Prostate gland (tissue), 2 donors: ENCODE data around the gene VAV3. TPM values are rescaled to one million over a fixed set of nuclear protein-coding genes. Genes with fewer than 3 reads are reported as not detected.

Experiments
- DNase-seq: peaks from one replicate; pipeline ENCODE4 v3.0.0-alpha.2; 2019; ENCODE audit warnings: low spot score
- H3K27ac ChIP-seq, 2 donors: fragments of 200-600 bp; sonication (generic); 2 replicates each; pipeline ENCODE4 v1.5.1; 2017 to 2019
- H3K27me3 ChIP-seq: fragments of 200-600 bp; sonication (generic); replicated peaks from 2 replicates; pipeline ENCODE4 v1.5.1; 2019; ENCODE audit not compliant: insufficient read depth
- H3K36me3 ChIP-seq, 2 donors: fragments of 200-600 bp; sonication (generic); 1 replicate in 1 of 2; 2 replicates in 1 of 2; pipeline versions ENCODE4 v1.5.1 to v1.8.1; 2017 to 2019
- H3K4me1 ChIP-seq: fragments of 200-600 bp; sonication (generic); replicated peaks from 2 replicates; pipeline ENCODE4 v1.5.1; 2019
- H3K4me3 ChIP-seq, 2 donors: fragments of 200-600 bp; sonication (generic); 2 replicates each; pipeline ENCODE4 v1.5.1; 2017 to 2019
- H3K9me3 ChIP-seq: fragments of 200-600 bp; sonication (generic); 2 replicates; pipeline ENCODE4 v1.5.1; 2017
- POLR2A ChIP-seq: fragments of 450-650 bp; IDR thresholded peaks from one replicate; pipeline ENCODE4 v1.6.1; 2016; ENCODE audit warnings: antibody characterized with exemption, mild to moderate bottlenecking
- POLR2AphosphoS5 ChIP-seq: sonication (generic); formaldehyde crosslinking; IDR thresholded peaks from one replicate; pipeline ENCODE4 v1.6.1; 2017; ENCODE audit warnings: antibody characterized with exemption
- WGBS: methylation state at CpG from one replicate; pipeline ENCODE4 v1.1.5; 2018; 5-methylcytosine and 5-hydroxymethylcytosine counted together
- intact Hi-C: fragments of 100-400 bp; cut with DNase I; formaldehyde crosslinking; loops from one replicate; pipeline ENCODE4 v1.14.2; 2022
- total RNA-seq, 2 donors: library from RNA; depleted of rRNA; stranded (reverse); fragments of >200 nt; gene quantifications; one replicate each; pipeline ENCODE4 v1.1.0, GENCODE V29; 2016
- TF ChIP-seq, protein P1 (sequence below), 4 experiments: fragments of 200-600 bp in 2 of 4; fragments of 450-650 bp in 2 of 4; sonication (generic) in 2 of 4; IDR thresholded peaks; 1 replicate in 3 of 4; 2 replicates in 1 of 4; pipeline ENCODE4 v1.5.1; 2016 to 2019; ENCODE audit warnings: antibody characterized with exemption in 4 of 4, mild to moderate bottlenecking in 2 of 4, moderate library complexity in 2 of 4

The VAV3 gene
- total RNA-seq, 2 donors from 2014 or later: 14.5 TPM

DNA sequence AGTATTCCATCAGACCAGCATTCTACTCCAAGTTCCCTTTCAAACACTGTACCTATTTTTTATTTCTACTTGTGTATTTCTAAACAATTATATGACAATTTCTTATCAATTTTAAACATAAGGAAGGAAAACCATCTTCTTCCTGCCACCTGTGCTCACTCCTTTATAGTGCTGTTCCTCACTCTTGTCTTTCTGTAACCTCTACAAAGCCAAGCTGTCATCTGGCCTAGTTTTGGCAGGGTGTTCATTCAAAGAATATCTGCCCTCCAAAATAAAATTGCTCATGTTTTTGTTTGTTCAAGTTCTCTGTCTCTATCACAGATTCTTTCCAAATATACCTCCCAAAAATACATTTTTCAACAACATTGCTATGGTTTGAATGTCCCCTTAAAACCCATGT, 360.2 kb downstream of the VAV3 start:
- Histone ChIP-seq H3K4me3 (no peak overlapping the region), H3K9me3 (no peaks in the 10 kb centered on the region), H3K4me1 (no peaks in the 10 kb centered on the region), H3K36me3 (no peaks in the 10 kb centered on the region), H3K27me3 (no peaks in the 10 kb centered on the region), H3K27ac (no peak overlapping the region)
- TF ChIP-seq POLR2A (no peak), POLR2AphosphoS5 (no peak)
- TF ChIP-seq, protein P1, sequence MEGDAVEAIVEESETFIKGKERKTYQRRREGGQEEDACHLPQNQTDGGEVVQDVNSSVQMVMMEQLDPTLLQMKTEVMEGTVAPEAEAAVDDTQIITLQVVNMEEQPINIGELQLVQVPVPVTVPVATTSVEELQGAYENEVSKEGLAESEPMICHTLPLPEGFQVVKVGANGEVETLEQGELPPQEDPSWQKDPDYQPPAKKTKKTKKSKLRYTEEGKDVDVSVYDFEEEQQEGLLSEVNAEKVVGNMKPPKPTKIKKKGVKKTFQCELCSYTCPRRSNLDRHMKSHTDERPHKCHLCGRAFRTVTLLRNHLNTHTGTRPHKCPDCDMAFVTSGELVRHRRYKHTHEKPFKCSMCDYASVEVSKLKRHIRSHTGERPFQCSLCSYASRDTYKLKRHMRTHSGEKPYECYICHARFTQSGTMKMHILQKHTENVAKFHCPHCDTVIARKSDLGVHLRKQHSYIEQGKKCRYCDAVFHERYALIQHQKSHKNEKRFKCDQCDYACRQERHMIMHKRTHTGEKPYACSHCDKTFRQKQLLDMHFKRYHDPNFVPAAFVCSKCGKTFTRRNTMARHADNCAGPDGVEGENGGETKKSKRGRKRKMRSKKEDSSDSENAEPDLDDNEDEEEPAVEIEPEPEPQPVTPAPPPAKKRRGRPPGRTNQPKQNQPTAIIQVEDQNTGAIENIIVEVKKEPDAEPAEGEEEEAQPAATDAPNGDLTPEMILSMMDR (IDR thresholded peaks at IDR 0.05): no peak
- DNase-seq: no peak
- intact Hi-C loops: no loop called here

DNA sequence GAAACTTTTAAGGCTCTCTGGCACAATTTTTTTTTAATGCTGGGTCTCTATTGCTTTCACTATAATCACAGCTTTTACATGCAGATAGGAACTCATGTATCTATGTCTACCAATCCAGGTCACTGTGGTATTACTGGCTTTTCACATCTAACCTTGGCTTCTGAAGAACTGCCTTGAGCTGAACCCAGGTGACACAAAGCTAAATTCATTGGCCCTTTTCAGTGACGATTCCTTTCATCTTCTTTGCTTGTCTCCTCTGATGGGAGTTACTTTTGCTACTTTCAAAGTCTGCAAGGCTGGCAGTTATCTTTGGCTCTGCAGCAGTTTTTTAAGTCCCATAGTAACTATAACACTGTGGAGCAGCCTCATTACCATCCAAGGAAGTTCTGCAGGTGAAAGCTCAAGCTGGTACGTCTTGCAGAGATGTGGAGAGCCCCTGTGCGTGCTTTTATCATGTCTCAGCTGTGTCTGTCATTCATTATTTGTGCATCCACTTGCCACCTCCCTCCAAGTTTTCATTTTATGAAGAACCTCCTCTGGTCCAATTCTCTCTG, 364.3 kb downstream of the VAV3 start:
- Histone ChIP-seq H3K27me3 (no peaks in the 10 kb centered on the region), H3K27ac (no peak overlapping the region), H3K4me3 (no peak overlapping the region), H3K36me3 (no peaks in the 10 kb centered on the region), H3K9me3 (no peaks in the 10 kb centered on the region), H3K4me1 (no peaks in the 10 kb centered on the region)
- intact Hi-C loops: no loop called here
- DNase-seq: no peak
- TF ChIP-seq POLR2A (no peak), POLR2AphosphoS5 (no peak)
- TF ChIP-seq, protein P1 (IDR thresholded peaks at IDR 0.05): no peak
- 78% methylated on average over 3 of the region's 3 CpGs for WGBS

DNA sequence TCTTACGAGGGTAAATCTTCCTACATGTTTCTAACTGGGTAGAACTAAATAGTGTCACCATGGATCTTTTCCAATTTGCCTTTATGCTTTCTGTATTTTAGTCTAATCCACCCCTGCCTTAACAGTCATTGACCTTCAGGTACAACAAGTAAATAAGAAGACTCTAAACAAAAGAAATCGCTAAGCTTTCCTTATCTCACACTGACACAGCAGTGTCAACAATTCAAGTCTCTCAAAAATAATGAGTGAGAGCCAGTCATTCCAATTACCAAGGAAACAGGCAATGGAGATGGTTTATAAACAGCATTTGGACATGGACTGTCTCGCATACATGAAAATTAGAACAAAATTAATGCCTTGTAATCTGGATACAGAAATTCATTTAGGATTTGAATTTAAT, 365.8 kb downstream of the VAV3 start:
- intact Hi-C loops: no loop called here
- Histone ChIP-seq H3K9me3 (no peaks in the 10 kb centered on the region), H3K36me3 (no peaks in the 10 kb centered on the region), H3K4me3 (no peak overlapping the region), H3K27me3 (no peaks in the 10 kb centered on the region), H3K27ac (no peak overlapping the region), H3K4me1 (no peaks in the 10 kb centered on the region)
- no peak for DNase-seq
- 74% methylated on average over 3 of the region's 3 CpGs for WGBS
- TF ChIP-seq, protein P1 (IDR thresholded peaks at IDR 0.05): no peak
- TF ChIP-seq POLR2AphosphoS5 (no peak), POLR2A (no peak)

DNA sequence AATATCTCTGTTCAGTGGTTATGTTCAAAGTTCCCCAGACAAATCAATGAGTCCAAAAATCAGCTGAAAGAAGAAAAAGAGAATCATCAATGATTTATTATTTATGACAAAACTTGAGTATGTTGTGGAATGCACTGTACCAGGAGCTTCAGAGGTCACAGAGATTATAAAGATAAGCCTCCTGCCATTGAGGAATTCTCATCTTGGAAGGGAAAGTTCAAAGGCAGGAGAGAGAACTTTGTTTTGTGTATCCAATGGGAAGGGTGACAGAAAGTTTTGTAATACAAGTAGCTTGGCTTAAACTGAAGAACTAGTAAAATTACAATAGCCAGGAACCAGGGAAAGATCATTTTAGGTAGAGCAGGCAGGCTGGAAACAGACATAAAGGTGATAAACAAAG, 367.7 kb downstream of the VAV3 start:
- no peak overlapping the region for H3K27ac ChIP-seq
- intact Hi-C loops: no loop called here
- TF ChIP-seq POLR2A (no peak), POLR2AphosphoS5 (no peak)
- H3K4me1 ChIP-seq: no peaks in the 10 kb centered on the region
- DNase-seq: no peak
- H3K27me3 ChIP-seq: no peaks in the 10 kb centered on the region
- H3K9me3 ChIP-seq: no peaks in the 10 kb centered on the region
- no peaks in the 10 kb centered on the region for H3K36me3 ChIP-seq
- no peak overlapping the region for H3K4me3 ChIP-seq

DNA sequence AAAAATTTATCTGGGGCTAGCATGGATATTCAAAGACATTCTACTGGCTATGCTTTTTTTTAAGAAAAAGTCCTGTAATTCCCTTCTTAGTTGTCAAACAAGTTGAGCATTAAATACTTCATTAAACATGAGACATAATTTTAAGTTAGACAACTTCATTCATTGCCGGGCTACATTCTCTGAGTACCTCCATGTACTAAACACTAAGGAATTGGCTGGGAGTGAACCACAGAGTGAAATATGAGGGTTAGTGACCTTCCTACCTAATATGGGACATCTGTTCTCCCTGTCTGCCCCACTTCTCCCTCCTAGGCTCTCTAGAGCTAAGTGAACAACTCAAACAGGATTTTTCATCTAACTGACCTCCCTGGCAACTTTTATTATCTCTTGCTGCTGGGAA, 370.4 kb downstream of the VAV3 start:
- no peak overlapping the region for H3K27ac ChIP-seq
- H3K36me3 ChIP-seq: no peaks in the 10 kb centered on the region
- no peaks in the 10 kb centered on the region for H3K27me3 ChIP-seq
- no peak overlapping the region for H3K4me3 ChIP-seq
- DNase-seq: no peak
- 34% methylated on average over 1 of the region's 1 CpG for WGBS
- no peaks in the 10 kb centered on the region for H3K4me1 ChIP-seq
- intact Hi-C loops: no loop called here
- TF ChIP-seq POLR2AphosphoS5 (no peak), POLR2A (no peak)
- TF ChIP-seq, protein P1 (IDR thresholded peaks at IDR 0.05): no peak
- no peaks in the 10 kb centered on the region for H3K9me3 ChIP-seq
